Psoas muscle (tissue), 8 donors: Measurements from ENCODE around the gene PPFIA3. TPM values are rescaled to one million over a fixed set of nuclear protein-coding genes. Genes with fewer than 3 reads are reported as not detected.

Experiments
- ATAC-seq, 4 donors: fragments of 200-7000 bp; cut with Tn5 transposase; one replicate each; pipeline ENCODE4 v1.9.1; 2020; ENCODE audit warnings: moderate library complexity in 3 of 4, mild to moderate bottlenecking in 2 of 4
- DNase-seq, 2 donors: peaks; one replicate each; pipeline ENCODE4 v3.0.0-alpha.2; 2020
- H3K27ac ChIP-seq: fragments of 200-600 bp; one replicate; pipeline ENCODE4 v1.8.0; 2022
- H3K27me3 ChIP-seq, 3 donors: fragments of 200-600 bp in 1 of 3; one replicate each; pipeline versions ENCODE4 v1.6.1 to v1.8.0; 2013 to 2022; ENCODE audit warnings: low read length in 2 of 3, mild to moderate bottlenecking in 2 of 3, moderate library complexity in 1 of 3; ENCODE audit not compliant: insufficient read depth in 3 of 3
- H3K36me3 ChIP-seq, 2 donors: fragments of 200-600 bp in 1 of 2; one replicate each; pipeline versions ENCODE4 v1.6.1 to v1.8.0; 2013 to 2022; ENCODE audit warnings: low read depth in 1 of 2, mild to moderate bottlenecking in 1 of 2, moderate library complexity in 1 of 2; ENCODE audit not compliant: insufficient read depth in 1 of 2
- H3K4me1 ChIP-seq: fragments of 200-600 bp; one replicate; pipeline ENCODE4 v1.8.0; 2022
- H3K4me3 ChIP-seq: fragments of 200-600 bp; one replicate; pipeline ENCODE4 v1.8.0; 2022; ENCODE audit warnings: mild to moderate bottlenecking
- H3K9me3 ChIP-seq: fragments of 200-600 bp; one replicate; pipeline ENCODE4 v1.8.0; 2022
- CTCF ChIP-seq: fragments of 200-600 bp; IDR thresholded peaks from one replicate; pipeline ENCODE4 v1.8.0; 2022; ENCODE audit warnings: antibody characterized with exemption
- WGBS, 3 donors: extraction: QIAGEN DNeasy Blood & Tissue Kit; methylation state at CpG; one replicate each; pipeline versions ENCODE4 v1.1.6 to v1.1.7; 2013; 5-methylcytosine and 5-hydroxymethylcytosine counted together
- intact Hi-C, 2 donors: fragments of 100-400 bp; cut with DNase I; formaldehyde crosslinking; loops; one replicate each; pipeline versions ENCODE4 v1.11.0 to v1.14.2; 2022
- polyA plus RNA-seq, 3 donors: library from polyadenylated mRNA; stranded (reverse); fragments of 200-250 nt; gene quantifications; one replicate each; pipeline ENCODE4 v1.2.3, GENCODE V29; 2013
- total RNA-seq, 4 donors: library from RNA; stranded (reverse); fragmentation: NEBNext Ultra II Directional in 2 of 4; extraction: Animal tissue kit (Norgen Biotek cat#: 25700) in 2 of 4; gene quantifications; one replicate each; pipeline versions ENCODE4 v1.2.1 to v1.2.4, GENCODE V29; 2021 to 2023
- donor health status: healthy with polysubstance abuse.
- donor health status: DM: no; HTN: no; CAD: no; lungs with moderate emphysema.
- donor health status: Bipolar disorder and iron deficiency.
- donor health status: healthy.
- donor health status: DM: yes; HTN: yes; CAD: no.
- donor health status: DM: no; HTN: no; CAD: no.
- donor health status: DM: no; HTN: no; CAD: no.
- donor health status: DM: yes; HTN: yes; CAD: no.

Gene PPFIA3
- total and polyA plus RNA-seq, 7 donors, result 1.4 to 5.0 (median 3.2) TPM

DNA sequence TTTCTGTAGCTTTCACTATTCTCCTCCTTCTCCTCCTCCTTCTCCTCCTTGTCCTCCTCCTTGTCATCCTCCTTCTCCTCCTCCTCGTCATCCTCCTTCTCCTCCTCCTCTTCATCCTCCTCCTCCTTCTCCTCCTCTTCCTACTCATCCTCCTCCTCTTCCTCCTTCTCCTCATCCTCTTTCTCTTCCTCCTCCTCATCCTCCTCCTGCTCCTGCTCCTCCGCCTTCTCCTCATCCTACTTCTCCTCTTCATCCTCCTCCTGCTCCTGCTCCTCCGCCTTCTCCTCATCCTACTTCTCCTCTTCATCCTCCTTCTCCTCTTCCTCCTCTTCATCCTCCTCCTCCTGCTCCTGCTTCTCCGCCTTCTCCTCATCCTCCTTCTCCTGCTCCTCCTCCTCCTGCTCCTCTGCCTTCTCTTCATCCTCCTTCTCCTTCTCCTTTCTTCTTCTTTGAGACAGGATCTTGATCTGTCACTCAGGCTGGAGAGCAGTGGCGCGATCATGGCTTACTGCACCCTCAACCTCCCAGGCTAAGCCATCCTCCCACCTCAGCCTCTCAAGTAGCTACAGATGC is 74.6 kb downstream of the PPFIA3 start:
- TF ChIP-seq CTCF, result no peak
- no peak for ATAC-seq
- intact Hi-C loops, result no loop called here
- 89 to 98% (median 95%) methylated on average over 6 of the region's 6 CpGs for WGBS, 3 donors
- H3K27me3 ChIP-seq, result no peaks in the 10 kb centered on the region
- no peak for DNase-seq
- peaks cover 10% of the 10 kb centered on the region for H3K4me1 ChIP-seq
- H3K27ac ChIP-seq, result no peak overlapping the region
- H3K36me3 ChIP-seq, result peaks cover 8 to 61% of the 10 kb centered on the region in 2 donors
- no peak overlapping the region for H3K4me3 ChIP-seq
- H3K9me3 ChIP-seq, result no peaks in the 10 kb centered on the region

DNA sequence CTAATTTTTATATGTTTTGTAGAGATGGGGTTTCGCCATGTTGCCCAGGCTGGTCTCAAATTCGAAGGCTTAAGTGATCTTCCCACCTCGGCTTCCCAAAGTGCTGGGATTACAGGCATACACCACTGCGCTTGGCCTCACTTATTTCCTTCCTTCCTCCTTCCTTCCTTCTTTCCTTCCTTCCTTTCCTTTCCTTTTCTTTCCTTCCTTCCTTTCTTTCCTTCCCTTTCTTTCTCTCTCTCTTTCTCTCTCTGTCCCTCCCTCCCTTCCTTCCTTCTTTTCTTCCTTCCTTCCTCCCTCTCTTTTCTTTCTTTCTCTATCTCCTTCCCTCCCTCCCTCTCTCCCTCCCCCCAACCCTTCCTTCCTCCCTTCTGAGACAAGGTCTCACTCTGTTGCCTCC is 75.1 kb downstream of the PPFIA3 start:
- H3K4me3 ChIP-seq, result no peak overlapping the region
- TF ChIP-seq CTCF, result no peak
- WGBS, 3 donors, result 77 to 82% (median 80%) methylated on average over 4 of the region's 4 CpGs
- intact Hi-C loops, result no loop called here
- ATAC-seq (no peak), DNase-seq (no peak)
- no peaks in the 10 kb centered on the region for H3K27me3 ChIP-seq
- H3K27ac ChIP-seq, result no peak overlapping the region
- peaks cover 8 to 58% of the 10 kb centered on the region in 2 donors for H3K36me3 ChIP-seq
- H3K9me3 ChIP-seq, result no peaks in the 10 kb centered on the region
- peaks cover 10% of the 10 kb centered on the region for H3K4me1 ChIP-seq

DNA sequence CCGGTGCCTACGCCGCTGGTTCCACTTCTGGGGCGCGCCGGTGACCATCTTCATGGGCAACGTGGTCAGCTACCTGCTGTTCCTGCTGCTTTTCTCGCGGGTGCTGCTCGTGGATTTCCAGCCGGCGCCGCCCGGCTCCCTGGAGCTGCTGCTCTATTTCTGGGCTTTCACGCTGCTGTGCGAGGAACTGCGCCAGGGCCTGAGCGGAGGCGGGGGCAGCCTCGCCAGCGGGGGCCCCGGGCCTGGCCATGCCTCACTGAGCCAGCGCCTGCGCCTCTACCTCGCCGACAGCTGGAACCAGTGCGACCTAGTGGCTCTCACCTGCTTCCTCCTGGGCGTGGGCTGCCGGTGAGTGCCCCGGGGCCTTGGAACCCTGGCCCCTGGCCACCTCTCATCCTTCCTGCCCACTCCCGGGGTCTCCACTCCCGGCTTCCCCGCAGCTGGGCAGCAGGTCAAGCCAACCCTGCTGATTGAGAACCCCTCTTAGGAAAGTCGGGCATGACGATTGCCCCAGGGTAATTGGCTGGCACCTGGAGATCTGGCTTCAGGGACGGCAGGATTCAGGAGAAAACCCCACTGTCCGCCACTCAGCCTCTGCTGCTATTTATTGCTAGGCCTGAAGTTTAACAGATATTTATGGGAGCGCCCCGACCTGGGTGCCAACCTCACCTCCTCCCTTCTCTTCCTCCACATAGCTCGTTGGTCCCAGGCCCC is 77.3 kb downstream of the PPFIA3 start:
- H3K27ac ChIP-seq, result peak overlapping the region; percentile 82
- H3K9me3 ChIP-seq, result no peaks in the 10 kb centered on the region
- no peaks in the 10 kb centered on the region for H3K27me3 ChIP-seq
- peaks cover 0 to 56% of the 10 kb centered on the region in 2 donors for H3K36me3 ChIP-seq
- intact Hi-C loops, result loop anchor here (5.0 kb wide), 2 partner anchors 39 to 99 kb away; partner anchors contain the start of genes HRC (in 2 of the 2) and TRPM4 (in 2 of the 2)
- DNase-seq (peak; percentile 64 to 83), ATAC-seq (peak; percentile 87 to 94 (median 92))
- WGBS, 3 donors, result 46 to 53% (median 46%) methylated on average over 37 to 40 of the region's 40 CpGs
- H3K4me1 ChIP-seq, result peaks cover 10% of the 10 kb centered on the region
- no peak for TF ChIP-seq CTCF
- H3K4me3 ChIP-seq, result peak overlapping the region; percentile 56

DNA sequence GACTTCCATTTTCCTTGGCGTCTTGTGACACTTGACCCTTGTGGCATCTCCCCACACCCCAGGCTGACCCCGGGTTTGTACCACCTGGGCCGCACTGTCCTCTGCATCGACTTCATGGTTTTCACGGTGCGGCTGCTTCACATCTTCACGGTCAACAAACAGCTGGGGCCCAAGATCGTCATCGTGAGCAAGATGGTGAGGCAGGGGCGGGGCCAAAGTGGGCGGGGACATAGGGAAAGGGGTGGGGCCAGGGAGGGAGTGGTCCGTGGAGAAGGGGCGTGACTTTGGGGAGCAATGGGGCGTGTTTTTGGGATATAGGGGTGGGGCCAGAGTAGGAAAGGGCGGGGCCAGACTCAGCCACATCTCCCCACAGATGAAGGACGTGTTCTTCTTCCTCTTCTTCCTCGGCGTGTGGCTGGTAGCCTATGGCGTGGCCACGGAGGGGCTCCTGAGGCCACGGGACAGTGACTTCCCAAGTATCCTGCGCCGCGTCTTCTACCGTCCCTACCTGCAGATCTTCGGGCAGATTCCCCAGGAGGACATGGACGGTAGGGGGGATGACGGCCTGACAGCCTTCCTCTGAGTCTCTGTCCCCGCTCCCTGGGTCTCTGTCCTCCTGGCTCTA is 81.0 kb downstream of the PPFIA3 start:
- Histone ChIP-seq H3K27ac (no peak overlapping the region), H3K27me3 (no peaks in the 10 kb centered on the region), H3K4me1 (peaks cover 13% of the 10 kb centered on the region), H3K4me3 (no peak overlapping the region), H3K36me3 (peaks cover 5 to 66% of the 10 kb centered on the region in 2 donors), H3K9me3 (no peaks in the 10 kb centered on the region)
- WGBS, 3 donors, result 87 to 89% (median 87%) methylated on average over 29 of the region's 29 CpGs
- DNase-seq (peak in 1 of 2 donors; percentile 55), ATAC-seq (peak in 3 of 4 donors; percentile 36 to 41 (median 41))
- no peak for TF ChIP-seq CTCF
- intact Hi-C loops, result loop anchor here (5.0 to 10.0 kb wide), 2 partner anchors 33 to 206 kb away; partner anchors contain the start of genes GYS1 (in 2 of the 2) and RUVBL2 (in 2 of the 2)

Other genes starting within 250 kb of the PPFIA3 start
- gene PPP1R15A, start 247.1 kb upstream of the PPFIA3 start, total RNA-seq, result 10 to 100 TPM; 34.5 to 93.4 (median 41.3) TPM
- 10 to 100 TPM; 61.1 to 86.3 (median 83.7) TPM for gene PPP1R15A, start 247.1 kb upstream of the PPFIA3 start, polyA plus RNA-seq
- under 1 TPM in 2 of 4 donors, not detected in 2; 0.13 to 0.17 TPM for gene TULP2, start 220.8 kb upstream of the PPFIA3 start, total RNA-seq
- under 1 TPM in 2 of 3 donors, not detected in 1; 0.06 to 0.07 TPM for gene TULP2, start 220.8 kb upstream of the PPFIA3 start, polyA plus RNA-seq
- gene NUCB1, start 219.2 kb upstream of the PPFIA3 start, total RNA-seq, result 100 to 1,000 TPM in 2 of 4 donors, 10 to 100 TPM in 2; 86.4 to 143 (median 101) TPM
- 10 to 100 TPM; 49.9 to 97.1 (median 90.7) TPM for gene NUCB1, start 219.2 kb upstream of the PPFIA3 start, polyA plus RNA-seq
- gene DHDH, start 185.8 kb upstream of the PPFIA3 start, total RNA-seq, result under 1 TPM in 1 of 4 donors, not detected in 3; 0.21 TPM
- gene DHDH, start 185.8 kb upstream of the PPFIA3 start, polyA plus RNA-seq, result under 1 TPM in 1 of 3 donors, not detected in 2; 0.14 TPM
- 10 to 100 TPM; 16.8 to 24.4 (median 22.0) TPM for gene BAX, start 164.7 kb upstream of the PPFIA3 start, total RNA-seq
- 10 to 100 TPM; 20.7 to 66.1 (median 35.6) TPM for gene BAX, start 164.7 kb upstream of the PPFIA3 start, polyA plus RNA-seq
- 1,000 to 10,000 TPM in 3 of 4 donors, 100 to 1,000 TPM in 1; 802 to 2,269 (median 1,158) TPM for gene FTL, start 154.2 kb upstream of the PPFIA3 start, total RNA-seq
- 1,000 to 10,000 TPM; 1,296 to 1,753 (median 1,467) TPM for gene FTL, start 154.2 kb upstream of the PPFIA3 start, polyA plus RNA-seq
- 100 to 1,000 TPM; 147 to 331 (median 238) TPM for gene GYS1, start 126.2 kb upstream of the PPFIA3 start, total RNA-seq
- gene GYS1, start 126.2 kb upstream of the PPFIA3 start, polyA plus RNA-seq, result 10 to 100 TPM; 30.9 to 61.3 (median 58.9) TPM
- gene RUVBL2, start 125.7 kb upstream of the PPFIA3 start, total RNA-seq, result 10 to 100 TPM; 61.1 to 87.4 (median 81.8) TPM
- gene RUVBL2, start 125.7 kb upstream of the PPFIA3 start, polyA plus RNA-seq, result 10 to 100 TPM; 62.7 to 76.5 (median 69.5) TPM
- gene LHB, start 102.5 kb upstream of the PPFIA3 start, total RNA-seq, result not detected
- under 1 TPM in 1 of 3 donors, not detected in 2; 0.32 TPM for gene LHB, start 102.5 kb upstream of the PPFIA3 start, polyA plus RNA-seq
- not detected for gene CGB3, start 95.2 kb upstream of the PPFIA3 start, total RNA-seq
- not detected for gene CGB3, start 95.2 kb upstream of the PPFIA3 start, polyA plus RNA-seq
- not detected for gene CGB2, start 87.7 kb upstream of the PPFIA3 start, total RNA-seq
- gene CGB2, start 87.7 kb upstream of the PPFIA3 start, polyA plus RNA-seq, result under 1 TPM in 1 of 3 donors, not detected in 2; 0.10 TPM
- not detected for gene CGB1, start 82.6 kb upstream of the PPFIA3 start, total RNA-seq
- gene CGB1, start 82.6 kb upstream of the PPFIA3 start, polyA plus RNA-seq, result not detected
- gene CGB5, start 75.7 kb upstream of the PPFIA3 start, total RNA-seq, result not detected
- gene CGB5, start 75.7 kb upstream of the PPFIA3 start, polyA plus RNA-seq, result under 1 TPM in 1 of 3 donors, not detected in 2; 0.06 TPM
- gene CGB8, start 70.4 kb upstream of the PPFIA3 start, total RNA-seq, result not detected
- gene CGB8, start 70.4 kb upstream of the PPFIA3 start, polyA plus RNA-seq, result not detected
- gene CGB7, start 61.8 kb upstream of the PPFIA3 start, total RNA-seq, result under 1 TPM; 0.20 to 0.46 (median 0.41) TPM
- gene CGB7, start 61.8 kb upstream of the PPFIA3 start, polyA plus RNA-seq, result 1 to 10 TPM in 1 of 3 donors, under 1 TPM in 2; 0.52 to 1.1 (median 0.56) TPM
- 1 to 10 TPM; 1.8 to 6.9 (median 5.1) TPM for gene NTF4, start 54.7 kb upstream of the PPFIA3 start, total RNA-seq
- 1 to 10 TPM; 5.6 to 7.4 (median 6.4) TPM for gene NTF4, start 54.7 kb upstream of the PPFIA3 start, polyA plus RNA-seq
- 10 to 100 TPM in 3 of 4 donors, 1 to 10 TPM in 1; 9.7 to 21.4 (median 17.2) TPM for gene KCNA7, start 46.8 kb upstream of the PPFIA3 start, total RNA-seq
- gene KCNA7, start 46.8 kb upstream of the PPFIA3 start, polyA plus RNA-seq, result 10 to 100 TPM; 12.6 to 23.9 (median 17.0) TPM
- 100 to 1,000 TPM in 3 of 4 donors, 10 to 100 TPM in 1; 89.1 to 133 (median 111) TPM for gene SNRNP70, start 34.1 kb upstream of the PPFIA3 start, total RNA-seq
- gene SNRNP70, start 34.1 kb upstream of the PPFIA3 start, polyA plus RNA-seq, result 100 to 1,000 TPM in 1 of 3 donors, 10 to 100 TPM in 2; 83.2 to 123 (median 85.3) TPM
- 10 to 100 TPM; 11.8 to 27.9 (median 22.3) TPM for gene LIN7B, start 5.2 kb upstream of the PPFIA3 start, total RNA-seq
- gene LIN7B, start 5.2 kb upstream of the PPFIA3 start, polyA plus RNA-seq, result 10 to 100 TPM; 13.9 to 24.3 (median 15.8) TPM
- 1 to 10 TPM in 2 of 4 donors, under 1 TPM in 2; 0.54 to 1.6 (median 1.2) TPM for gene C19orf73, start 401 bp upstream of the PPFIA3 start, total RNA-seq
- 1 to 10 TPM; 1.7 to 1.9 (median 1.9) TPM for gene C19orf73, start 401 bp upstream of the PPFIA3 start, polyA plus RNA-seq
- 100 to 1,000 TPM; 250 to 405 (median 298) TPM for gene HRC, start 35.9 kb downstream of the PPFIA3 start, total RNA-seq
- gene HRC, start 35.9 kb downstream of the PPFIA3 start, polyA plus RNA-seq, result 100 to 1,000 TPM in 2 of 3 donors, 10 to 100 TPM in 1; 32.9 to 160 (median 105) TPM
- 10 to 100 TPM in 3 of 4 donors, 1 to 10 TPM in 1; 9.5 to 20.6 (median 16.2) TPM for gene TRPM4, start 38.2 kb downstream of the PPFIA3 start, total RNA-seq
- 1 to 10 TPM; 6.5 to 8.7 (median 6.7) TPM for gene TRPM4, start 38.2 kb downstream of the PPFIA3 start, polyA plus RNA-seq
- under 1 TPM; 0.10 to 0.95 (median 0.39) TPM for gene SLC6A16, start 205.6 kb downstream of the PPFIA3 start, total RNA-seq
- gene SLC6A16, start 205.6 kb downstream of the PPFIA3 start, polyA plus RNA-seq, result under 1 TPM; 0.07 to 0.31 (median 0.08) TPM
- 1 to 10 TPM; 2.3 to 4.7 (median 4.4) TPM for gene CD37, start 215.9 kb downstream of the PPFIA3 start, total RNA-seq
- 1 to 10 TPM in 2 of 3 donors, under 1 TPM in 1; 0.66 to 1.6 (median 1.6) TPM for gene CD37, start 215.9 kb downstream of the PPFIA3 start, polyA plus RNA-seq
- gene TEAD2, start 242.9 kb downstream of the PPFIA3 start, total RNA-seq, result 10 to 100 TPM; 13.8 to 24.1 (median 14.8) TPM
- 10 to 100 TPM in 2 of 3 donors, 1 to 10 TPM in 1; 9.7 to 23.0 (median 15.0) TPM for gene TEAD2, start 242.9 kb downstream of the PPFIA3 start, polyA plus RNA-seq
- gene DKKL1, start 244.3 kb downstream of the PPFIA3 start, total RNA-seq, result not detected
- under 1 TPM in 1 of 3 donors, not detected in 2; 0.06 TPM for gene DKKL1, start 244.3 kb downstream of the PPFIA3 start, polyA plus RNA-seq